HepG2 (cell line): ENCODE measurements around the gene DTYMK. TPM values are rescaled to one million over a fixed set of nuclear protein-coding genes. Genes with fewer than 3 reads are reported as not detected.

Experiments
- ASH2L ChIP-seq: fragments of 300-600, 200-600 bp; sonication (generic); IDR thresholded peaks from 2 replicates; pipeline ENCODE4 v1.7.0; 2017; ENCODE audit warnings: low read depth, mild to moderate bottlenecking, moderate library complexity, mixed read lengths, low read length; ENCODE audit not compliant: insufficient read length
- CERS6 ChIP-seq: sonication (generic); formaldehyde crosslinking; IDR thresholded peaks from 2 replicates; pipeline ENCODE4 v1.5.0; 2020; ENCODE audit warnings: missing genetic modification reagents
- ERF ChIP-seq: IDR thresholded peaks from 2 replicates; pipeline ENCODE4 v1.6.1; 2018; ENCODE audit warnings: missing biosample characterization, missing genetic modification reagents
- ETS1 ChIP-seq: sonication (generic); formaldehyde crosslinking; IDR thresholded peaks from 2 replicates; pipeline ENCODE4 v1.4.0; 2020; ENCODE audit warnings: missing genetic modification reagents
- MBD4 ChIP-seq: IDR thresholded peaks from 2 replicates; pipeline ENCODE4 v1.6.1; 2012; ENCODE audit warnings: low read length, inconsistent platforms, borderline replicate concordance
- NFAT5 ChIP-seq: sonication (generic); formaldehyde crosslinking; IDR thresholded peaks from 2 replicates; pipeline ENCODE4 v1.4.0; 2020; ENCODE audit warnings: missing genetic modification reagents
- ZNF263 ChIP-seq: sonication (generic); formaldehyde crosslinking; IDR thresholded peaks from 2 replicates; pipeline ENCODE4 v1.4.0; 2020; ENCODE audit warnings: missing genetic modification reagents
- ZNF572 ChIP-seq: sonication (generic); formaldehyde crosslinking; IDR thresholded peaks from 2 replicates; pipeline ENCODE4 v1.5.1; 2020; ENCODE audit warnings: mild to moderate bottlenecking, missing genetic modification reagents
- ZNF629 ChIP-seq: sonication (generic); formaldehyde crosslinking; conservative IDR thresholded peaks from 2 replicates; pipeline ENCODE4 v1.5.0; 2020; ENCODE audit warnings: missing genetic modification reagents
- ZNF720 ChIP-seq: sonication (generic); formaldehyde crosslinking; IDR thresholded peaks from 2 replicates; pipeline ENCODE4 v1.4.0; 2020; ENCODE audit warnings: missing genetic modification reagents
- polyA plus RNA-seq, 8 experiments: library from polyadenylated mRNA; depleted of rRNA in 3 of 8; stranded (reverse) in 7 of 8; unstranded in 1 of 8; fragments of >200 nt; fragmentation: Illumina TruSeq in 4 of 8; extraction: Trizol in 4 of 8; gene quantifications; 2 replicates each; pipeline versions ENCODE4 v1.2.1 to v1.2.3, GENCODE V29; 2011 to 2016; ENCODE audit warnings: low read depth in 4 of 8, missing spikeins in 1 of 8, mixed read lengths in 1 of 8; ENCODE audit not compliant: insufficient read depth in 1 of 8
- total RNA-seq, 5 experiments: library from RNA; depleted of rRNA; stranded (reverse); fragments of >200 nt; fragmentation: Illumina TruSeq; extraction: Trizol; gene quantifications; 2 replicates each; pipeline ENCODE4 v1.2.3, GENCODE V29; 2016; ENCODE audit warnings: low read depth in 1 of 5
- TF ChIP-seq, protein P1 (sequence below): fragments of 450-650 bp; IDR thresholded peaks from 2 replicates; pipeline ENCODE4 v1.6.1; 2016
- TF ChIP-seq, protein P2 (sequence below): IDR thresholded peaks from 2 replicates; pipeline ENCODE4 v1.4.0; 2020; ENCODE audit warnings: mild to moderate bottlenecking, missing genetic modification reagents

Gene DTYMK
- total and polyA plus RNA-seq, 2 of the 13 experiments (the other 11 are each of a cell fraction or from before 2014, with no cell fraction given): 57.5 to 134 TPM

- TF ChIP-seq ASH2L (peak; percentile 85), ETS1 (CRISPR knock-in tag) (peak; percentile 89; the same call in 1 of the 2 replicates), ZNF629 (CRISPR knock-in tag) (peak; percentile 46; the same call in 1 of the 2 replicates), NFAT5 (CRISPR knock-in tag) (peak; percentile 85), CERS6 (CRISPR knock-in tag) (no peak), MBD4 (no peak), ERF (peak; percentile 85), ZNF720 (CRISPR knock-in tag) (no peak), ZNF263 (CRISPR knock-in tag) (peak; percentile 69), ZNF572 (CRISPR knock-in tag) (no peak)
- TF ChIP-seq, protein P1, sequence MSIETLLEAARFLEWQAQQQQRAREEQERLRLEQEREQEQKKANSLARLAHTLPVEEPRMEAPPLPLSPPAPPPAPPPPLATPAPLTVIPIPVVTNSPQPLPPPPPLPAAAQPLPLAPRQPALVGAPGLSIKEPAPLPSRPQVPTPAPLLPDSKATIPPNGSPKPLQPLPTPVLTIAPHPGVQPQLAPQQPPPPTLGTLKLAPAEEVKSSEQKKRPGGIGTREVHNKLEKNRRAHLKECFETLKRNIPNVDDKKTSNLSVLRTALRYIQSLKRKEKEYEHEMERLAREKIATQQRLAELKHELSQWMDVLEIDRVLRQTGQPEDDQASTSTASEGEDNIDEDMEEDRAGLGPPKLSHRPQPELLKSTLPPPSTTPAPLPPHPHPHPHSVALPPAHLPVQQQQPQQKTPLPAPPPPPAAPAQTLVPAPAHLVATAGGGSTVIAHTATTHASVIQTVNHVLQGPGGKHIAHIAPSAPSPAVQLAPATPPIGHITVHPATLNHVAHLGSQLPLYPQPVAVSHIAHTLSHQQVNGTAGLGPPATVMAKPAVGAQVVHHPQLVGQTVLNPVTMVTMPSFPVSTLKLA: peak; percentile 4; the same call in 1 of the 2 replicates
- TF ChIP-seq, protein P2, sequence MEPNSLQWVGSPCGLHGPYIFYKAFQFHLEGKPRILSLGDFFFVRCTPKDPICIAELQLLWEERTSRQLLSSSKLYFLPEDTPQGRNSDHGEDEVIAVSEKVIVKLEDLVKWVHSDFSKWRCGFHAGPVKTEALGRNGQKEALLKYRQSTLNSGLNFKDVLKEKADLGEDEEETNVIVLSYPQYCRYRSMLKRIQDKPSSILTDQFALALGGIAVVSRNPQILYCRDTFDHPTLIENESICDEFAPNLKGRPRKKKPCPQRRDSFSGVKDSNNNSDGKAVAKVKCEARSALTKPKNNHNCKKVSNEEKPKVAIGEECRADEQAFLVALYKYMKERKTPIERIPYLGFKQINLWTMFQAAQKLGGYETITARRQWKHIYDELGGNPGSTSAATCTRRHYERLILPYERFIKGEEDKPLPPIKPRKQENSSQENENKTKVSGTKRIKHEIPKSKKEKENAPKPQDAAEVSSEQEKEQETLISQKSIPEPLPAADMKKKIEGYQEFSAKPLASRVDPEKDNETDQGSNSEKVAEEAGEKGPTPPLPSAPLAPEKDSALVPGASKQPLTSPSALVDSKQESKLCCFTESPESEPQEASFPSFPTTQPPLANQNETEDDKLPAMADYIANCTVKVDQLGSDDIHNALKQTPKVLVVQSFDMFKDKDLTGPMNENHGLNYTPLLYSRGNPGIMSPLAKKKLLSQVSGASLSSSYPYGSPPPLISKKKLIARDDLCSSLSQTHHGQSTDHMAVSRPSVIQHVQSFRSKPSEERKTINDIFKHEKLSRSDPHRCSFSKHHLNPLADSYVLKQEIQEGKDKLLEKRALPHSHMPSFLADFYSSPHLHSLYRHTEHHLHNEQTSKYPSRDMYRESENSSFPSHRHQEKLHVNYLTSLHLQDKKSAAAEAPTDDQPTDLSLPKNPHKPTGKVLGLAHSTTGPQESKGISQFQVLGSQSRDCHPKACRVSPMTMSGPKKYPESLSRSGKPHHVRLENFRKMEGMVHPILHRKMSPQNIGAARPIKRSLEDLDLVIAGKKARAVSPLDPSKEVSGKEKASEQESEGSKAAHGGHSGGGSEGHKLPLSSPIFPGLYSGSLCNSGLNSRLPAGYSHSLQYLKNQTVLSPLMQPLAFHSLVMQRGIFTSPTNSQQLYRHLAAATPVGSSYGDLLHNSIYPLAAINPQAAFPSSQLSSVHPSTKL (CRISPR knock-in tag): peak; percentile 1; the same call in 1 of the 2 replicates
Measured at GRCh38 chr2:241686650-241687425, at the start of gene DTYMK (continued).
